HG02642 (cell line): ENCODE data around the gene KDM2B.

Source experiments
- ATAC-seq: cut with Tn5 transposase; IDR thresholded peaks from one replicate; pipeline ENCODE4 v1.9.1; 2021; ENCODE audit warnings: mild to moderate bottlenecking; ENCODE audit not compliant: unreplicated experiment, poor library complexity

The KDM2B gene

DNA sequence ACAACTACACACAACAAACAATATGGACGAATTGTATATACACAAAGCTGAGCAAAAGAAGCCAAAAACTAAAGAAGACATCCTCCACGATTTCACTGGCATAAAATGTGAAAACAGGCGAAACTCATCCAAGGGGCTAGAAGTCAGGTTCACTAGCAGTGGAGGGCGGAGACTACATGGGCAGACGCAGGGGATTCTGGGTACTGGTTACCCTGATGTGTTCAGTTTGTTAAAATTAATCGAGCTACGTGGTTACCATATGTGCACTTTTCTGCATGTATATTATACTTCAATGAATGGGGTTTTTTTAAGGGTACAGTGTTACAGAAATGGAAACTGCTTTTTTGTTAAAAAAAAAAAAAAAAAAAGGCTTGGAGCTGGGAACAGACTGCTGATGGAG, 12.3 kb downstream of the KDM2B start:
- no peak for ATAC-seq

DNA sequence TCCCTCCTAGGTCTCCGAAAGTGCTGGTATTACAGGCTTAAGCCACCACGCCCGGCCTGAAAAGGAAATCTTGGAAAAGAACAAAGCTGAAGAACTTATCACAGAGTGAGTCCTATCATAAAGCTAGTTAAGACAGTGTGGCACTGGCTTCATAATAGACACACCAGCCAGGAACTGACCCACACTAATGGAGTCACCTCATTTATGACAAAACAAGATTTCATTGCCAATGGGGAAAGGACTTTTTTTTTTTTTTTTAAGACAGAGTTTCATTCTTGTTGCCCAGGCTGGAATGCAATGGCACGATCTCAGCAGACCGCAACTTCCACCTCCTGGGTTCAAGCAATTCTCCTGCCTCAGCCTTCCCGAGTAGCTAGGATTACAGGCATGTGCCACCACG, 15.7 kb downstream of the KDM2B start:
- ATAC-seq: no peak

DNA sequence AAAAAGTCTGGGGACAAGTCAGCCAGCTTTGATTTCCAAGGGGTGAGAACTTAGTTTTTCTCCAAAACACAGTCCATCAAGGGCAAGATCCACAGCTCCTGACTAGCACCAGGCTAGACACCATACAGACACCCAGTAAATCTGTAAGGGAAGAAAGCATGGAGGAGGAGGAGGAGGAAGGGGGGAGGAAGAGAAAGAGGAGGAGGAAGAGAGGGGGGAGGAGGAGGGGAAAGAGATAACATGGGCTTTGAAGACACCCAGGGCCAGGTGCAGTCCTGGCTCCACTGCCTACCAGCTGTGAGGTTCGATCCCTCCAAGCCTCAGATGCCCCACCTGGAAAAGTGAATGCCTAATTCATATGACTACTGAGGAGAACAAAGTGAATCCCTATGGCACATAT, 18.3 kb downstream of the KDM2B start:
- no peak for ATAC-seq

DNA sequence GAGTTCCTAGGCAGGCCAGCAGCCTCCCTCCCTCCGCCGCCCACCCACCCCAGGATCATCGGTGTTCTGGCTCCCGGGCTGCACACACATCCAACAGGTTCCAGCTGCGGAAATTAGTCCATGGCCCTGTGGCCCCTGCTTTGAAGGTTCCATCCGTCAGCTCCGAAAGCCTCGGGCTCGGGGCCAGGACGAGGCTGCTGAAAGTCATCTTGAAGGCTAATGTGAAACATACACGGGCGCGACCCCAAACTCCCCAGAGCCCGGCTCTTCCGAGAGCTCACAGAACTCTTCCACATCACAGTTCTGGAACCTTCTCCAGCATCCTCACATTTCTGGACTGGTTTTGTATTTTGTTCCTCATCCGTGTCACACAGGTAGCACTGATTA, 19.8 kb downstream of the KDM2B start:
- no peak for ATAC-seq

DNA sequence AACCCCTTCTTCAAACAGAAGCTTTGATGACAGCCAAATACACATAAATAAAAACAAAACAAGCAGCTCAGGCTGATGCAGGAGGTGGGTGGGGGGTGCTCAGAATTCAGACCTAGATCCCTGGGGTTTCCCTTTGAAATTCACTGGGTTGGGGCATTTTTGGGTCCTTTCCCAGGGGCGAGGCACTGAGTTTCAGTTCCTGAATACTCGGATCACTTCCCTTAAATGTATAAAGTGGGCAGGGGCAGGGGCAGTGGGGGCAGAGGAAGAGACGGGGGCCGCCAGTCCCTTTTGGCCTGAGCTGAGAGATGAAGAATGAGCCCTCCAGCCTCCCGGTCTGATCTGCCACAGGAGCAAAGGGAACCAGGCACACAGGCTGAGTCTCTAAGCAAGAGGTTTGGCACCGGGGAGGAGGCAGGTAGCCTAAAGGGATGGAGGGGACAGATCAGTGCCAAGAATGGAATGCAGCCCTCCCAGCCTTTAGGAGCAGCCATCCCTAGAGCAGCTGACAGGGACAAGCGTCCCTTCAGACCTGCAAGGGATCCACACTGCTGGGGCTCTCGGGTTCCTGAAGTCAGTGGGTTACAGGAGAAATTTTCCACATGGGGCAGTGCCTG, 20.3 kb downstream of the KDM2B start:
- no peak for ATAC-seq

DNA sequence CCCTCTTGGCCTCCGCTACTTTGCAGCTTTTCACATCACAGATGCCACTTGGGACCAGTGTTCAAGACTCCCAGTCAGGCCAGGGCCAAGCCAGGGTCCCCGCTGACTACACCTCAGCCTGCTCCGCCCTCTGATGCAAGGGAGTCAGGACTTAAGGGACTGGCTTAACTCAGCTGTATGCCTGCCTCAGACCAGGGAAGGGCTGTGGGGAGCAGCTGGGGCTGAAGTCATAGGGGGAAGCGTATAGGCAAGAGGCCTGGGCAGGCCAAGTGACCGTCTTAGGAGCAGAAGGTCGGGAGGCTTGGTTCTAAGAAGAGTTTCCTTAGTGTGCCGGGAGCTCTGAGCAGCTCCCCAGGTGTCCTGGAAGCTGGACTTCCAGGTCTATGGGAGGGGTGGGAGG, 21.9 kb downstream of the KDM2B start:
- no peak for ATAC-seq

DNA sequence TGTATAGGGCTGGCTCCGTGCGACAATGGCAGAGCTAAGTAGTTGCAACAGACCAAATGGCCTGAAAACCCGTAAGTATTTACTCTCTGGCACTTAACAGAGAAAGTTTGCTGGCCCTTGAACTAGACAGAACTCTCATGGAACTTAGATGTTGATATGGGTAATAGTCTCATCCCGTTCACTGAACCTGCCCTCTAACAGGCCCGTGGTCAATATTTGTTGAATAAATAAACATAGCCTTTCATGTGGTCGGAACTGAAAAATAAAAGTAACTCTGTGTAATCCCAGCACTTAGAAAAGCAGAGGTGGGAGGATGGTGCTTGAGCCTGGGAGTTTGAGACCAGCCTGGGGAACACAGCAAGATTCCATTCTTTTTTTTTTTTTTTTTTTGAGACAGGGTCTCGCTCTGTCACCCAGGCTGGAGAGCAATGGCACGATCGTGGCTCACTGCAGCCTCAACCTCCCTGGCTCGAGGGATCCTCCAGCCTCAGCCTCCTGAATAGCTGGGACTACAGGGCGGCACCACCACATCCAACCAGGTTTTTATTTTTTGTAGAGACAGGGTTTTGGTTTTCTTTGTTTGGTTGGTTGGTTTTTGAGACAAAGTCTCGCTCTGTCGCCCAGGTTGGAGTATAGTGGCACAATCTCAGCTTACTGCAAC, 29.7 kb downstream of the KDM2B start:
- ATAC-seq: no peak

DNA sequence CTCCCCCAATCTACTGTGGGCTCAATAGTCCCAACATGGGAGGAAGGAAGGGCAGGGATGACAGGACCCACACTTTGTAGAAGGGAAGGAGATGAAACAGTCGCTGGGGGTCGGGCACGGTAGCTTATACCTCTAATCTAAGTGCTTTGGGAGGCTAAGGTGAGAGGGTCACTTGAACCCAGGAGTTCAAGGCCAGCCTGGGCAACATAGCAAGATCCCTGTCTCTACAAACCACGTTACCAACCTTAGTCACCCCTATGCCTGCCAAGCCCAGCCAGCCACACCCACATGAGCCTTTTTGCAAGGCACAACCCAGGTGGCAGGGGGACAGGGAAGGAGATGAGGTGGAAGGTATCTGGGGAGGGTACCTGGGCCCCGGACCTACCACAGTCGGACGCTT, 31.7 kb downstream of the KDM2B start:
- ATAC-seq: no peak

DNA sequence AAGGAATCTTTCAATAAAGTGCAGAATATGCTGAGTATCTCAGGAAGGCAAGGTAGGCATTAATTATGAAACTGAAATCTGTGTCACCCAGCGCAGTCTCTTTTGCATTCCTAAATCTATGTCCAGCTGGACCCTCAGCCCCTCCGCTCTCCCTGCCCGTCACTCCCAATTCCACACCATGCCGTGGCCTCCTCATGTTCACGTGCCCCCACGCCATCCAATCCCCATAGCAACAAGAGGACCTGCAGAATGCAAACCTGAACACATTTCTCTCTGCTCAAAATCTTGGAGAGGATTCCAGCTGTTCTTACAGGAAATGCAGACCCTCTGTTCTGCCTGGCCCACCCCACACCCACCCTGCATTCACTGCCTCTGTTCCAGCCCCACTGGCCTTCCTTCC, 35.3 kb downstream of the KDM2B start:
- no peak for ATAC-seq

DNA sequence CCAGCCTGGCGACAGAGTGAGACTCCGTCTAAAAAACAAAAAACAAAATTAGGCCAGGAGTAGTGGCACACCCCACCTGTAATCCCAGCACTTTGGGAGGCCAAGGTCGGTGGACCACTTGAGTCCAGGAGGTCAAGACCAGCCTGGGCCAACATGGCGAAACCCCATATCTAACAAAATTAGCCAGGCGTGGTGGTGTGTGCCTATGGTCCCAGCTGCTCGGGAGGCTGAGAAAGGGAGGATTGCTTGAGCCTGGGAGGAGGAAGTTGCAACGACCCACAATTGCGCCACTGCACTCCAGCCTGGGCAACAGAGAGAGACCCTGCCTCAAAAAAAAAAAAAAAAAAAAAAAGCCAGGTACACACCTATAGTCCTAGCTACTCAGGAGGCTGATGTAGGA, 37.0 kb downstream of the KDM2B start:
- ATAC-seq: no peak

DNA sequence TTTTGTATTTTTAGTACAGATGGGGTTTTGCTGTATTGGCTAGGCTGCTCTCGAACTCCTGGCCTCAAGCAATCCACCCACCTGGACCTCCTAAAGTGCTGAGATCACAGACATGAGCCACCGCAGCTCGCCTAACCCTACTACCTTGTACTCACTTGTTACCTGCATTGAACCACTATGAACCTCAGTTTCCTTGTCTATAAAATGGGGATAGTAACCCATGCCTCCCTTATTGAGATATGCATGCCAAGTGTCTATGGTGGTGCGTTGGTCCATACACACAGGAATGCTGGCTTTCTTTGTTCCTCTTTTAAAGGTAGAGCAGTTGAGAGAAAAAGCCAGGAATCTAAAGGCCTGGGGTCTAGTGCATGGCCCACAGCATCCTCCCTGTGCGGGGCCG, 40.9 kb downstream of the KDM2B start:
- ATAC-seq: no peak

DNA sequence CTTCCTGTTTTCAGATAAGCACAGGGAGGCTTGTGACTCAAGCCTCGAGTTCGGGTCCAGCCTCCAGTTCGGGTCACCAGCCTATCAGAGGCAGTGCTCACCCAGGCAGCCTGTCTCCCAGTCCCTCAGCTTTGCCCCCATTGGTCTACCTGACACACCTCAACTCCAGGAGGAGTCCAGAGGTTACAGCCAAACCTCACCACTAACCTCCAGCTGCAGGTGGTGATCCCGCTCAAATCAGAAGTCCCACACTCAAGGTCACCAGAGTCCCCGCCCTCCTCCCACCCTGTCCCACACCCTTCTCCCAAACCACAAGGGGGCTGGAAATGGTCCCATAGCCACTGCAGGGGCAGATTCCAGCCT, 42.1 kb downstream of the KDM2B start:
- ATAC-seq: no peak

DNA sequence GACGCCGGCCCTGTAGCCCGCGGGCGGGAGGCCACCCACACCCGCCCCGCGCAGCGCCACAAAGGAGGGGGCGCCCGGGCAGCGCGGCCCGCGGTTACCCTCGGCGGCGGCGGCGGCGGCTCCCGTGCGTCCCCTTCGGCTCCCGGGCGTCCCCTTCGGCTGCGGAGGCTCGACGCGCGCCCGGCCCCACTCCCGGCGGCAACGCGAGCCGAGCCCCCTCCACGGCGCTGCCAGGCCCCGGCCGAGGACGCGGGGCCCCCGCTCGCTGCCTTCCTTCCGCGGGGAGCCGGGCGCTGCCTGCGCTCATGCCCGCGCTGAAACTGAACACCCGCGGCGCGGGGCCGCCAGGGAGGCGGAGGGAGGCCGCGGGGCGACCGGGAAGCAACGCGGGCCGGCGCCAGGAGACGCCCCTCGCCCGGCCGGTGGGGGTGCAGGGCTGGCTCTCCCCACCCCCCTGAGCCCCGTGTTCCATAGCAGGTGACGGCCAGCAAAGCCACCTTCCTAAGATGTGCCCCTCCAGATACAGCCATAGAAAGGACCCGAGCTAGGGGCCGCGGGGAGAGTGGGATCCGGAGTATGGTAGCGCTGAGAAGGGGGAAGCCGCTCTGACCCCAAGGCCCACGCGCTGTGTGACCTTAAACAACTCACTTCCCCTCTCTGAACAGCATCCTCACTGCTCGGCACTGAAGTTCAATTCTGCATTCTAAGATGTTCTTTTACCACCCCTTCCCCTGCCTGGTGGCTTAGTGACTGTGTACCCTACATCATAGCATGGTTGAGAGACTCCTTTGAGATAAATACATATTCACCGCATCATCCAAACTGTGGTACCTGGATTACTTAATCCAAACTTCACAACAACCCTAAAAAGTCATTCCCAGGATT, 42.8 kb downstream of the KDM2B start:
- ATAC-seq: peak; percentile 13

DNA sequence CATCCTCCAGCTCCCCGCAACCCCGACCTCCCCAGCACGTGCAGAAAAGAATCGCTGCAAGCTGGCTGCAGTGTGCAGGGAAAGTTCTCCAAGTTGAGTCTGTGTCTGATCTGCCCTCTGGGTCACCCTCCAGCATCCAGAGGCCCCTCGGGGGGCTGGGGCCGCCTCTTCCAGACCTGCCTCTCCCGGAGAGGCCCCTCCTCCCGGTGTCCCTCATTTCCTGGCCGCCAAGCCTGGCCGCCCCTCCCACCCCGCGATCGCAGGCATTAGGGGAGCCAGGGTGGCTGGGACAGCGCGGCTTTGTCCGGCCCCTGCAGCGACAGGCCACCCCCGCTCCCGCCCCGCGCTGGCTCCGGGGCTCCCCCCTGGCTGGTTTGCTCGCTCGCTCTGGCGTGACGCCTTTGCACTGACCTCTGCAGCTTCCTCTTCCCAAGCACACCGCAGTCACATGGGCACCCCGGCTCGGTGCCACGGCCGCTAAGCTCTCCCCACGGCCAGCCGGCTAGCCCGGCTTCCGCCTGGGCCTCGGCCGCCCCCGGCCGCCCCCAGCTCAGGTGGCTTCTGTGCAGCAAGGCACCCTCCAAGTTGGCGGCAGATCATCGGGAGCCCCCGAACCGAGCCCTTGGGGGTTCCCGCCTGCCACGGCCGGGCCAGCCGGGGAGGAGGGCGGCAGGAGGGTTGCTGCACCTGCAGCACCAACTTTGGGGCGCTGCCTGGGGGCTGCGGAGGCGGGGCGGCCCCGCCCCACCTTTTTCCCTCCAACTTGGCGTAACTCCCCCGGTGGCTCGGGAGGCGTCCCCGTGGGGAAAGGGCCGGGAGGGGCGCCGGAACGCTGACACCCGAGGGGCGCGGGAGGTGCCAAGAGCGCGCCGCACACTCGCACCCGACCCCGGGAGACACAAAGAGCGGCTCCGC, 43.7 kb downstream of the KDM2B start:
- ATAC-seq: peak; percentile 63

DNA sequence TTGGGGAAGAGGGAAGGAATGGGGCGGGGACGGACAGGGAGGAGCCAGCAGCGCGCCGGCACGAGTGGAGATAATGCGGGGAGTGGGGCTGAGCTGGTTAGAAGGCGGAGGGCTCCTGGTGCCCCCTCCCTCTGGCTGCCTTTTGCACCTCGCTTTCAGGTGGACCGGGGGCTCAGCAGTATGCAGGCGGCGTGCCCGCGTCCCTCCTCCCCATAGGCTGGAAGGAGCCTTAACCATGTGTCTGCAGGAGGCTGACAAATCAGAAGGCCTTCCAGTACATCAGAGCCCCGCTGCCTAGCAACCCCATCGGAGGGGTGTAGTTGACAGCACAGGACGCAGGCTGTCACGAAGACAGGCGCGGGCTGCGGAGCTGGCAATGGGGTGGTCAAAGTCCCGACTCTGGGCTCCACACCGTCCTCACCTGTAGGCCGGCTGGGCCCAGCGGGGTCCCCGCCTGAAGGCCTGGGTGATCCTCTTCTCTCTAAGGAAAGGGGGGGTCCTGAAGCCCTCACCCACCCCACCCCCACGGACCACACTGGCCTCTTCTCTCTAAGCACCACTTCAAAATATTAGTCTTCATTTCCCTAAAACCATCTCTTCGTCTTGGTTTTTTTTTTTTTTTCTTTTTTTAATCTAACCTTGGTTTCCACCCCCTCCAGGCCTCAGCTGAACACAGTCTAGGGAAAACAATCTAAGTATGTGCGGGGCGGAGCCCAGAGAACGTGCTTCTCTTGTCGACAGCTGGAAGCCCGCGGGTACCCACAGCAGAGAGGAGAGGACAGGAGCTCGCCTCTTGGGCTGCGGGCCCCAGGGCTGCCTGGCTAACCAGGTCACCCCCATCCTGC, 44.5 kb downstream of the KDM2B start:
- ATAC-seq: peak; percentile 48

DNA sequence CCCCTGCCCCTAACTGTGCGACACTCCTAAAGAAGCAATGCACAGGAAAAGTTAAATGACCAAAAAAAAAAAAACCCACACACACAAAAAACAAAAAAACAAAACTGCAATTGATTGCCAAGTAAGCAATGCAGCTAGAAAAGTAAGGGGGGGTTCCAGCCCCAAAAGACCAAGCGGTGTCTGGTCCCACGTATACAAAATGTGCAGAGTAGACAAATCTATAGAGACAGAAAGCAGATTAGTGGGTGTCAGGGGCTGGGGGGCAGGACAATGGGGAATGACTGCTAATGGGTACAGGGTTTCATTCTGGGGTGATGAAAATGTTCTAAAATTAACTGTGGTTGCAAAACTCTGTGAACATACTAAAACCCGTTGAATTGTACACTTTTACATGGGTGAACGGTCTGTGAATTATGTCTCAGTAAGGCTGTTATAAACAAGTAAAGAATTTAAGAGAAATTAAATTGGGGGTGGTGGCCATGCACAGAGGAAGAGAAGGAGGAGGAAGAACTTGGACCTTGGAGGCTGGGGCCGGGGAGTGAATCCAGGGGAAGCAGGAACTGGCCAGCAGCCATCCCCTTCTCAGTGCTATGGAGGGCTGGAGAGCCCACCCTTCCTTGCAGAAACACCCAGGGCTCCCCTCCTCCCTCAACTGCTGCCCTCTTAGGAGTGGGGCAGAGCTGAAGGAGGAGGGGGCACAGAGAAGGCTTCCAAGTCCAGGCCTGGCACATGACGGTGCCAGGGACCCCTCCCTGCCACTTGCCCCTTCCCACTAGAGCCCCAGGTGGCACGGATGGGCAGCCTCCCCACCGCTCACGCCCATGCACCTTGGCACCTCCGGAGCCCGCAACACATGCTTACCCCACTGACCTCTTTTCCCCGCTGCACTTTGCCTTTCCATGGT, 45.4 kb downstream of the KDM2B start:
- no peak for ATAC-seq

DNA sequence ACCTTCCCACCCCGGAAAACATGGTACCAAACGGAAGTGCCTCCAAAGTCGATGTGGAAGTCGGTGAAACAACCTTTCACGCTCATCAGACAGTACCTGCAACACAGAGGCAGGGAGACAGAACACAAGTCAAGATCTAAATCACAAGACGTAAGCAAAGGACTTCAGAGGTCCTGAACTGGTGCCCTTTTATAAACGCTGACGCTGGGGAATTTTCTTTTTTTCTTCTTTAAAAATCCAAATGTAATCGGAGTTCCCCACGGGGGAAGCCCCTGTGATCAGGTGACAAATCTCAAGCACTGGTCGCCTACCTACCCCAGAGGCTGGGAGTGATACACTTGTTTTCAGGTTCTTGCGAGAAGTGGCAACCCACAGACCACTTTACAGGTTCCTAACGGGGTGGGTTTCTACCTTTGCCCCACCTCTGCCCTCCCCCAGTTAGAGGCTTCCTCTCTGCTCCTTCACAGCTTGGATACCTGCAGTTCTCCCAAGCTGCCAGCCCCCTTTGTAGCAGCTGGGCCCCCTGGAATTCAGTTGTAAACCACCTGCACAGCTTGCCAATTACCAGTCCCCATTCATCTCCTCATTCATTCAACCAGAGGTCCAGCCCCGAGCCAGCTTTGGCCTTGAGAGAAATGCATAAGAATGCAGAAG, 46.2 kb downstream of the KDM2B start:
- ATAC-seq: no peak

DNA sequence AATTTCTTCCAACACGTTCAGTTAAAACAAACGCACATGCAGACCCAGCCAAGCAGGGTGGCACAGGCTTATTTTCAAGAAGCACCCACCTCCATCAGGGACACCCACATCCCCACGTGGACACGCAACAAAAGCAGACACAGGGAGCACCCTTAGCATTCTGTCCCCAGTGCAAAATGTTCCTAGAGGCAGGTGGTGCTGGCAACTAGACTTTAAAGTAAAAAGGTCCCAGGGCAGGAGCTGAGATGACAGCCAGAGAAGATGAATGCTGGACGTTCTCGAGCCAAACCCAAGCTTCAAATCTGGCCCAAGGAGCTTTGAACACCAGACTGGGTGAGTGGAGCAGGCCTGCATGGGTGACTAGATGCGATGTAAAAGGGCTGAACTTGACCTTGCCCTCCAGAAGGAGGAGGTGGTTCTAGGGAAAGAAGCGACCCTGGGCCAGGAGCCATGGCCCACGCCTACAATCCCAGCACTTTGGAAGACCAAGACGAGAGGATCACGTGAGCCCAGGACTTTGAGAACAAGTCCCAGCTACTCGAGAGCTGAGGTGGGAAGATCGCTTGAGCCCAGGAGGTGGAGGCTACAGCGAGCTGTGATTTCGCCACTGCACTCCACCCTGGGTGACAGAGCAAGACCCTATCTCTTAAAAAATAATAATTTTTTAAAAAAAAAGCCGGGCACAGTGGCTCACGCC, 47.3 kb downstream of the KDM2B start:
- ATAC-seq: no peak
